GM23338 (cell line): Measurements from ENCODE around the gene CLSTN2.

Experiments
- CTCF ChIP-seq, 2 experiments: fragments of 200-600 bp in 1 of 2; sonication (generic) in 1 of 2; conservative IDR thresholded peaks; 2 replicates each; pipeline versions ENCODE4 v1.5.1 to v1.6.1; 2016 to 2017; ENCODE audit warnings: antibody characterized with exemption in 2 of 2, low read depth in 2 of 2, mild to moderate bottlenecking in 2 of 2, moderate library complexity in 1 of 2
- ETS1 ChIP-seq: IDR thresholded peaks from 2 replicates; pipeline ENCODE4 v1.6.1; 2016; ENCODE audit warnings: antibody characterized with exemption
- EZH2 ChIP-seq: fragments of 200-600 bp; sonication (generic); IDR thresholded peaks from one replicate; pipeline ENCODE4 v1.8.0; 2017; ENCODE audit warnings: antibody characterized with exemption, mild to moderate bottlenecking, low read depth; ENCODE audit not compliant: unreplicated experiment
- JUNB ChIP-seq: IDR thresholded peaks from one replicate; pipeline ENCODE4 v1.6.1; 2016; ENCODE audit warnings: antibody characterized with exemption; ENCODE audit not compliant: unreplicated experiment
- REST ChIP-seq: IDR thresholded peaks from one replicate; pipeline ENCODE4 v1.6.1; 2018; ENCODE audit warnings: antibody characterized with exemption; ENCODE audit not compliant: unreplicated experiment
- ZNF331 ChIP-seq: fragments of 250-450 bp; sonication (Bioruptor Pico); IDR thresholded peaks from 2 replicates; pipeline ENCODE4 v1.5.0; 2020; ENCODE audit warnings: low read depth, mild to moderate bottlenecking, moderate library complexity

- TF ChIP-seq CTCF (conservative IDR thresholded peaks at IDR 0.05; ENCODE audit: low read depth in 2 of 2), result no peak
- no peak for TF ChIP-seq EZH2
- TF ChIP-seq ETS1, result no peak
- TF ChIP-seq JUNB, result no peak
- TF ChIP-seq REST, result no peak
- no peak for TF ChIP-seq ZNF331 (CRISPR knock-in tag)
These were observed 534.5 kb downstream of the CLSTN2 start for GRCh38 chr3:140469491-140469890.
